ENCODE data around the gene SUV39H1. TPM values are rescaled to one million over a fixed set of nuclear protein-coding genes. Genes with fewer than 3 reads are reported as not detected.
"Not testable (repeated sequence)": the region's sequence is repeated elsewhere in the genome, so short reads cannot be mapped to it uniquely, and the experiment has no call there.

The SUV39H1 gene
- total RNA-seq, 4 donors from 2014 or later: 0.59 to 7.8 (median 3.8) TPM

- H3K27ac ChIP-seq: no peak overlapping the region
- DNase-seq: no peak
- intact Hi-C loops (cut with DNase I; ENCODE audit: low total_unique reads): no loop called here
- H3K4me1 ChIP-seq: no peaks in the 10 kb centered on the region
- H3K27me3 ChIP-seq: no peaks in the 10 kb centered on the region
- H3K36me3 ChIP-seq: no peaks in the 10 kb centered on the region
- no peaks in the 10 kb centered on the region for H3K9me3 ChIP-seq
- H3K4me3 ChIP-seq: no peak overlapping the region
- no peak for TF ChIP-seq POLR2A (IDR thresholded peaks at IDR 0.05)
- no peak for TF ChIP-seq CTCF (IDR thresholded peaks at IDR 0.05)
Measured at GRCh38 chrX:48663241-48663640, 33.3 kb upstream of the SUV39H1 start.

GRCh38 chrX:48664156-48664555, 32.4 kb upstream of the SUV39H1 start:
- no peaks in the 10 kb centered on the region for H3K4me1 ChIP-seq
- H3K4me3 ChIP-seq: no peak overlapping the region
- H3K27ac ChIP-seq: no peak overlapping the region
- no peaks in the 10 kb centered on the region for H3K36me3 ChIP-seq
- DNase-seq: no peak
- H3K27me3 ChIP-seq: no peaks in the 10 kb centered on the region
- intact Hi-C loops (cut with DNase I; ENCODE audit: low total_unique reads): no loop called here
- no peaks in the 10 kb centered on the region for H3K9me3 ChIP-seq
- TF ChIP-seq POLR2A (IDR thresholded peaks at IDR 0.05) (no peak), CTCF (IDR thresholded peaks at IDR 0.05) (no peak)

DNA sequence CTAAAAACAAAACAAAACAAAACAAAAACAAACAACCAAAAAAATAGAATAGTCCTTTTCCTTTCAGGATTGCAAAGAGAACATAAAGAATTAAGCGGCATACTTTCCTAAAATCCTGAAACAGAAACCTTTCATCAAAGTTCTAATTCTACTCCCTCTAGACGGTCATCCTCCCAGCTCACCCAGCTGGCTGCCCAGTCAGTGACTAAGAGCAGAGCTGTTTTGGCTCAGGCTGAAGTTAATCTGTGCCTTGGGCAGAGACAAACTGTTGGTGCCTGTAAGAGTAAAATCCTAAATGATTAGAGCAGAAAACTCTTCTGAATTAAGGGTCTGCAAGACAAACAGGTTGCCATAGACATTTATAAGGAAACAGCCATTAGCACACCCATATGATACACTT, 30.5 kb upstream of the SUV39H1 start:
- no peaks in the 10 kb centered on the region for H3K27me3 ChIP-seq
- no peak for DNase-seq
- TF ChIP-seq POLR2A (IDR thresholded peaks at IDR 0.05) (no peak), CTCF (IDR thresholded peaks at IDR 0.05) (no peak)
- no peaks in the 10 kb centered on the region for H3K4me1 ChIP-seq
- H3K9me3 ChIP-seq: no peaks in the 10 kb centered on the region
- no peak overlapping the region for H3K4me3 ChIP-seq
- intact Hi-C loops (cut with DNase I; ENCODE audit: low total_unique reads): no loop called here
- no peak overlapping the region for H3K27ac ChIP-seq
- no peaks in the 10 kb centered on the region for H3K36me3 ChIP-seq

GRCh38 chrX:48666649-48667048, 29.9 kb upstream of the SUV39H1 start:
- DNase-seq: no peak
- TF ChIP-seq CTCF (IDR thresholded peaks at IDR 0.05): no peak
- no peak for TF ChIP-seq POLR2A (IDR thresholded peaks at IDR 0.05)
- H3K4me3 ChIP-seq: no peak overlapping the region
- no peaks in the 10 kb centered on the region for H3K36me3 ChIP-seq
- no peaks in the 10 kb centered on the region for H3K9me3 ChIP-seq
- no peak overlapping the region for H3K27ac ChIP-seq
- H3K4me1 ChIP-seq: no peaks in the 10 kb centered on the region
- no peaks in the 10 kb centered on the region for H3K27me3 ChIP-seq
- intact Hi-C loops (cut with DNase I; ENCODE audit: low total_unique reads): no loop called here

GRCh38 chrX:48667509-48667908, 29.0 kb upstream of the SUV39H1 start:
- no peaks in the 10 kb centered on the region for H3K4me1 ChIP-seq
- H3K27me3 ChIP-seq: no peaks in the 10 kb centered on the region
- H3K36me3 ChIP-seq: no peaks in the 10 kb centered on the region
- intact Hi-C loops (cut with DNase I; ENCODE audit: low total_unique reads): no loop called here
- no peak overlapping the region for H3K4me3 ChIP-seq
- DNase-seq: no peak
- H3K9me3 ChIP-seq: no peaks in the 10 kb centered on the region
- no peak overlapping the region for H3K27ac ChIP-seq
- TF ChIP-seq CTCF (IDR thresholded peaks at IDR 0.05) (no peak), POLR2A (IDR thresholded peaks at IDR 0.05) (no peak)

DNA sequence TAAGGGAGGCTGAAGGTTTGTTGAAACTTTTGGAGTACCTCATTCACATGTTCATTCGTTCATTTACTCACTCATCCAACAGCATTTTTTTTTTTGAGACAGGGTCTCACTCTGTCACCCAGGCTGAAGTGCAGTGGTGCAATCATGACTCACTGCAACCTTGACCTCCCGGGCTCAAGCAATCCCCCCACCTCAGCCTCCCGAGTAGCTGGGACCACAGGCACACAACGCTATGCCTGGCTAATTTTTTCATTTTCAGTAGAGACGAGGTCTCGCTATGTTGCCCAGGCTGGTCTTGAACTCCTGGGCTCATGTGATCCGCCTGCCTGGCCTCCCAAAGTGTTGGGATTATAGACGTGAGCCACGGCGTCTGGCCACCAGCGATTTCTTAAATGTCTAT, 28.3 kb upstream of the SUV39H1 start:
- H3K9me3 ChIP-seq; H3K36me3 ChIP-seq; intact Hi-C loops (cut with DNase I; ENCODE audit: low total_unique reads); H3K4me3 ChIP-seq; DNase-seq; H3K27me3 ChIP-seq; H3K4me1 ChIP-seq; H3K27ac ChIP-seq: not testable (repeated sequence)

Measured in uterus (tissue), 4 donors.